Measurements from ENCODE around the gene GPI. TPM values are rescaled to one million over a fixed set of nuclear protein-coding genes. Genes with fewer than 3 reads are reported as not detected.

The GPI gene
- total and polyA plus RNA-seq, 2 of the 13 experiments (the other 11 are each of a cell fraction or from before 2014, with no cell fraction given), result 147 to 167 TPM

DNA sequence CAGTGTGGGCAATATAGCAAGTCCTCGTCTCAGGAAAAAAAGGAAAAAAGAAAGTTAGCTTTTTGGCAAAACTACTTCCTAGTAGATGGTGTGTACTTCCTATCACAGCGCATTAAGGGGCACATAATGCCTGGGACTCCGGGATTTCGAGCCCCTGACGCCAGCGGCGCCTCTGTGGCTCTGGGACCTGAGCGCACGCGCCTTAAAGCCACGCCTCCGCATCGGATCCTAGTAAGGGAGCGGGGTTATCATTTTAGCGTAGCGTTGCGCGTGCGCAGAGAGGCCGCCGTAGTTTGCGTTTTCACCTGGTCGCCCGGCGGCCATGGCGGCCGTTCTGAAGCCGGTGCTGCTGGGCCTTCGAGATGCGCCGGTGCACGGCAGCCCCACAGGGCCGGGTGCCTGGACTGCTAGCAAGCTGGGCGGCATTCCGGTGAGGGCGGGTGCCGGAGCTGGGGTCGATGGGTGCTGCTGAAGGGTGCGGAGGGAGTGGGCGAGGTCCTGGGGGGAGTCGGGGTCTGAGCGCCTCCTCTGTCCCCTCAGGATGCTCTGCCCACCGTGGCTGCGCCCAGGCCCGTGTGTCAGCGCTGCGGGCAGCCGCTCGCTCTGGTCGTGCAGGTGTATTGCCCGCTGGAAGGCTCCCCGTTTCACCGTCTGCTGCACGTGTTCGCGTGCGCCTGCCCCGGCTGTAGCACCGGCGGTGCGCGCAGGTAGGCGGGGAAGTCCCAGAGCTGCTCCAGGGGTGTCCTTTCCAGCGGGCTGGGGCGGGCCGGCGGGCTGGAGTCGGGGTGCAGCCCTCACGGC, 39.3 kb downstream of the GPI start, which contains the start of gene PDCD2L (continued):
- TF ChIP-seq, protein P1, sequence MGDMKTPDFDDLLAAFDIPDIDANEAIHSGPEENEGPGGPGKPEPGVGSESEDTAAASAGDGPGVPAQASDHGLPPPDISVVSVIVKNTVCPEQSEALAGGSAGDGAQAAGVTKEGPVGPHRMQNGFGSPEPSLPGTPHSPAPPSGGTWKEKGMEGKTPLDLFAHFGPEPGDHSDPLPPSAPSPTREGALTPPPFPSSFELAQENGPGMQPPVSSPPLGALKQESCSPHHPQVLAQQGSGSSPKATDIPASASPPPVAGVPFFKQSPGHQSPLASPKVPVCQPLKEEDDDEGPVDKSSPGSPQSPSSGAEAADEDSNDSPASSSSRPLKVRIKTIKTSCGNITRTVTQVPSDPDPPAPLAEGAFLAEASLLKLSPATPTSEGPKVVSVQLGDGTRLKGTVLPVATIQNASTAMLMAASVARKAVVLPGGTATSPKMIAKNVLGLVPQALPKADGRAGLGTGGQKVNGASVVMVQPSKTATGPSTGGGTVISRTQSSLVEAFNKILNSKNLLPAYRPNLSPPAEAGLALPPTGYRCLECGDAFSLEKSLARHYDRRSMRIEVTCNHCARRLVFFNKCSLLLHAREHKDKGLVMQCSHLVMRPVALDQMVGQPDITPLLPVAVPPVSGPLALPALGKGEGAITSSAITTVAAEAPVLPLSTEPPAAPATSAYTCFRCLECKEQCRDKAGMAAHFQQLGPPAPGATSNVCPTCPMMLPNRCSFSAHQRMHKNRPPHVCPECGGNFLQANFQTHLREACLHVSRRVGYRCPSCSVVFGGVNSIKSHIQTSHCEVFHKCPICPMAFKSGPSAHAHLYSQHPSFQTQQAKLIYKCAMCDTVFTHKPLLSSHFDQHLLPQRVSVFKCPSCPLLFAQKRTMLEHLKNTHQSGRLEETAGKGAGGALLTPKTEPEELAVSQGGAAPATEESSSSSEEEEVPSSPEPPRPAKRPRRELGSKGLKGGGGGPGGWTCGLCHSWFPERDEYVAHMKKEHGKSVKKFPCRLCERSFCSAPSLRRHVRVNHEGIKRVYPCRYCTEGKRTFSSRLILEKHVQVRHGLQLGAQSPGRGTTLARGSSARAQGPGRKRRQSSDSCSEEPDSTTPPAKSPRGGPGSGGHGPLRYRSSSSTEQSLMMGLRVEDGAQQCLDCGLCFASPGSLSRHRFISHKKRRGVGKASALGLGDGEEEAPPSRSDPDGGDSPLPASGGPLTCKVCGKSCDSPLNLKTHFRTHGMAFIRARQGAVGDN (CRISPR knock-in tag; IDR thresholded peaks at IDR 0.05), result peak; percentile 97
- peak; percentile 63; the same call in 1 of the 2 replicates for TF ChIP-seq KLF12 (CRISPR knock-in tag; IDR thresholded peaks at IDR 0.05; ENCODE audit: borderline replicate concordance)
- peak; percentile 68; the same call in 1 of the 2 replicates for TF ChIP-seq ZFP37 (CRISPR knock-in tag; IDR thresholded peaks at IDR 0.05; ENCODE audit: borderline replicate concordance)
- TF ChIP-seq ZNF460 (CRISPR knock-in tag; IDR thresholded peaks at IDR 0.05; ENCODE audit: borderline replicate concordance), result no peak; the same call in 1 of the 2 replicates
- peak; percentile 88 for TF ChIP-seq NRL (CRISPR knock-in tag; IDR thresholded peaks at IDR 0.05; ENCODE audit: borderline replicate concordance)
- 0 out of 2 replicates have a peak, but pooled peaks have one; percentile 65 for TF ChIP-seq AKAP8 (CRISPR knock-in tag; IDR thresholded peaks at IDR 0.05)
- no peak; the same call in 1 of the 2 replicates for TF ChIP-seq ZNF12 (CRISPR knock-in tag; IDR thresholded peaks at IDR 0.05)
- peak; percentile 87; the same call in 1 of the 2 replicates for TF ChIP-seq ZNF766 (CRISPR knock-in tag; IDR thresholded peaks at IDR 0.05; ENCODE audit: borderline replicate concordance)
- TF ChIP-seq ZNF431 (CRISPR knock-in tag; IDR thresholded peaks at IDR 0.05; ENCODE audit: borderline replicate concordance, low read depth), result no peak; the same call in 1 of the 2 replicates
- TF ChIP-seq NCOA1 (CRISPR knock-in tag; IDR thresholded peaks at IDR 0.05), result peak; percentile 83
- peak; percentile 60; the same call in 1 of the 2 replicates for TF ChIP-seq ZNF484 (CRISPR knock-in tag; IDR thresholded peaks at IDR 0.05; ENCODE audit: borderline replicate concordance, low read depth)
- peak; percentile 82 for TF ChIP-seq SRY (CRISPR knock-in tag; IDR thresholded peaks at IDR 0.05)
- TF ChIP-seq, protein P2, sequence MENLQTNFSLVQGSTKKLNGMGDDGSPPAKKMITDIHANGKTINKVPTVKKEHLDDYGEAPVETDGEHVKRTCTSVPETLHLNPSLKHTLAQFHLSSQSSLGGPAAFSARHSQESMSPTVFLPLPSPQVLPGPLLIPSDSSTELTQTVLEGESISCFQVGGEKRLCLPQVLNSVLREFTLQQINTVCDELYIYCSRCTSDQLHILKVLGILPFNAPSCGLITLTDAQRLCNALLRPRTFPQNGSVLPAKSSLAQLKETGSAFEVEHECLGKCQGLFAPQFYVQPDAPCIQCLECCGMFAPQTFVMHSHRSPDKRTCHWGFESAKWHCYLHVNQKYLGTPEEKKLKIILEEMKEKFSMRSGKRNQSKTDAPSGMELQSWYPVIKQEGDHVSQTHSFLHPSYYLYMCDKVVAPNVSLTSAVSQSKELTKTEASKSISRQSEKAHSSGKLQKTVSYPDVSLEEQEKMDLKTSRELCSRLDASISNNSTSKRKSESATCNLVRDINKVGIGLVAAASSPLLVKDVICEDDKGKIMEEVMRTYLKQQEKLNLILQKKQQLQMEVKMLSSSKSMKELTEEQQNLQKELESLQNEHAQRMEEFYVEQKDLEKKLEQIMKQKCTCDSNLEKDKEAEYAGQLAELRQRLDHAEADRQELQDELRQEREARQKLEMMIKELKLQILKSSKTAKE (CRISPR knock-in tag; IDR thresholded peaks at IDR 0.05; ENCODE audit: borderline replicate concordance), result peak; percentile 12; the same call in 1 of the 2 replicates
- TF ChIP-seq ZSCAN31 (CRISPR knock-in tag; IDR thresholded peaks at IDR 0.05; ENCODE audit: low read depth), result peak; percentile 35; the same call in 1 of the 2 replicates
- no peak for TF ChIP-seq DPF2 (CRISPR knock-in tag; IDR thresholded peaks at IDR 0.05; ENCODE audit: borderline replicate concordance, low read depth)
- TF ChIP-seq, protein P3, sequence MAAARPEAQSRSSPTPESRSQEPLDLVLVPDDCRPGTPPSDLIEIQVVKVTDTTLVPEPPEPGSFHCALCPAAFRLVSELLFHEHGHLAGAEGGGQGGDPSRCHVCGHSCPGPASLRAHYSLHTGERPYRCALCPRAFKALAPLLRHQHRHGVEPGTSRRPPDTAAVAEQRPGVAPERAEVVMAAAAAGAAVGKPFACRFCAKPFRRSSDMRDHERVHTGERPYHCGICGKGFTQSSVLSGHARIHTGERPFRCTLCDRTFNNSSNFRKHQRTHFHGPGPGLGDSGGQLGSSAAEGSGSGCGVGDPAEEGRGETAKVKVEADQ (CRISPR knock-in tag; IDR thresholded peaks at IDR 0.05; ENCODE audit: borderline replicate concordance), result no peak
- TF ChIP-seq ZSCAN30 (CRISPR knock-in tag; IDR thresholded peaks at IDR 0.05), result no peak; the same call in 1 of the 2 replicates
- TF ChIP-seq ZBTB38 (CRISPR knock-in tag; IDR thresholded peaks at IDR 0.05), result peak; percentile 36; the same call in 1 of the 2 replicates
- TF ChIP-seq, protein P4, sequence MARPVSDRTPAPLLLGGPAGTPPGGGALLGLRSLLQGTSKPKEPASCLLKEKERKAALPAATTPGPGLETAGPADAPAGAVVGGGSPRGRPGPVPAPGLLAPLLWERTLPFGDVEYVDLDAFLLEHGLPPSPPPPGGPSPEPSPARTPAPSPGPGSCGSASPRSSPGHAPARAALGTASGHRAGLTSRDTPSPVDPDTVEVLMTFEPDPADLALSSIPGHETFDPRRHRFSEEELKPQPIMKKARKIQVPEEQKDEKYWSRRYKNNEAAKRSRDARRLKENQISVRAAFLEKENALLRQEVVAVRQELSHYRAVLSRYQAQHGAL (CRISPR knock-in tag; IDR thresholded peaks at IDR 0.05; ENCODE audit: not compliant biosample characterization), result peak; percentile 81
